Measurements from ENCODE around the gene LEP. TPM values are rescaled to one million over a fixed set of nuclear protein-coding genes. Genes with fewer than 3 reads are reported as not detected.
A peak's percentile ranks its signal among the peaks of the same experiment; 100 is the strongest.

Gene LEP
- total RNA-seq, 1 experiment from 2014 or later: not detected

DNA sequence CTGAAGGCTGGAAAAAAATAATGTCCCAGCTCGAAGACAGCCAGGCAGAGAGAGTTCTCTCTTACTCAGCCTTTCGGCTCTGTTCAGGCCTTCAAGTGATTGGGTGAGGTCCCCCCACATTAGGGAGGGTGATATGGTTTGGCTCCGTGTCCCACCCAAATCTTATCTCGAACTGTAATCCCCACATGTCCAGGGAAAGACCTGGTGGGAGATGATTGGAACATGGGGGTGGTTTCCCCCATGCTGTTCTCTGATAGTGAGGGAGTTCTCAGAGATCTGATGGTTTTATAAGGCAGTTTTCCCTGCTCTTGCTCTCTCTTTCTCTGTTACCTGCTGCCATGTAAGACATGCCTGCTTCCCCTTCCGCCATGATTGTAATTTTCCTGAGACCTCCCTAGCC, 36.6 kb upstream of the LEP start:
- no peak overlapping the region for H3K56ac ChIP-seq (ENCODE audit: insufficient read length, low read depth, low read length)
- TF ChIP-seq CTCF (conservative IDR thresholded peaks at IDR 0.05): no peak
- no peak overlapping the region for H2BK5ac ChIP-seq (ENCODE audit: insufficient read length, low read length)
- H4K5ac ChIP-seq (ENCODE audit: insufficient read length, low read depth, low read length): no peak overlapping the region
- Mint-ChIP-seq H3K4me1 (peaks cover 20 to 31% of the 10 kb centered on the region in 2 experiments), H3K27me3 (ENCODE audit: low read depth) (peaks cover 78% of the 10 kb centered on the region), H3K9me3 (peaks cover 2 to 4% of the 10 kb centered on the region in 2 experiments; a peak in 4 of 5 replicates), H3K36me3 (ENCODE audit: insufficient read depth in 1 of 3, low read depth in 3 of 3) (no peaks in the 10 kb centered on the region), H3K27ac (no peak overlapping the region), H3K4me3 (no peak overlapping the region)
- peaks cover 15% of the 10 kb centered on the region for H3K27me3 ChIP-seq (ENCODE audit: insufficient read depth, low read length)
- DNase-seq: peak; percentile 9
- no CpG with 5 or more reads among the region's 5 CpGs for WGBS (ENCODE audit: extremely low coverage, insufficient read length, low lambda C conversion rate)
- H3K4ac ChIP-seq (ENCODE audit: low read depth, low read length): no peak overlapping the region
- no peak overlapping the region for H3K14ac ChIP-seq (ENCODE audit: insufficient read depth, low read length)
- H4K8ac ChIP-seq (replicated peaks; ENCODE audit: insufficient read length, low read depth, low read length): no peak overlapping the region
- no peak overlapping the region for H3K9ac ChIP-seq (ENCODE audit: extremely low read depth, insufficient read length, low read length)
- no peak overlapping the region for H2BK120ac ChIP-seq (ENCODE audit: low read depth, low read length, poor library complexity, severe bottlenecking)
- H3K9me3 ChIP-seq (ENCODE audit: control insufficient read depth, low read depth, low read length): no peaks in the 10 kb centered on the region
- H2AFZ ChIP-seq (ENCODE audit: low read length): no peak overlapping the region
- no peak overlapping the region for H3K27ac ChIP-seq (ENCODE audit: insufficient read length, low read depth, low read length)
- H3K23ac ChIP-seq (ENCODE audit: insufficient read length, low read depth, low read length): no peak overlapping the region
- no peak overlapping the region for H3K4me2 ChIP-seq (ENCODE audit: insufficient read depth, insufficient read length, low read length)
- H3K79me1 ChIP-seq (ENCODE audit: insufficient read depth, low read depth, low read length, poor library complexity, severe bottlenecking): no peaks in the 10 kb centered on the region
- H2BK12ac ChIP-seq (ENCODE audit: insufficient read length, low read depth, low read length): no peak overlapping the region
- H2BK15ac ChIP-seq (ENCODE audit: low read depth, low read length): no peak overlapping the region
- no peaks in the 10 kb centered on the region for H3K79me2 ChIP-seq (ENCODE audit: insufficient read depth, low read length)
- H2BK20ac ChIP-seq (ENCODE audit: low read depth, low read length, poor library complexity, severe bottlenecking): no peak overlapping the region
- H3K18ac ChIP-seq (ENCODE audit: insufficient read length, low read depth, low read length): no peak overlapping the region
- H3K23me2 ChIP-seq (ENCODE audit: insufficient read length, low read depth, low read length, poor library complexity, severe bottlenecking): peaks cover 5% of the 10 kb centered on the region
- H3K4me1 ChIP-seq (ENCODE audit: insufficient read depth, low read length): 0 out of 2 replicates have a peak, but pooled peaks cover 4% of the 10 kb centered on the region
- no peaks in the 10 kb centered on the region for H4K20me1 ChIP-seq (ENCODE audit: control insufficient read depth, insufficient read depth, insufficient read length)
- no peak overlapping the region for H4K91ac ChIP-seq (ENCODE audit: insufficient read length, low read depth, low read length)
- no peak overlapping the region for H3T11ph ChIP-seq (ENCODE audit: low read length)
- H2AK5ac ChIP-seq (ENCODE audit: insufficient read length, low read length): no peak overlapping the region

All from H9 (cell line).